Mammary epithelial cell (primary cell): ENCODE data around the gene P2RY6.

Experiments
- EZH2 ChIP-seq: IDR thresholded peaks from 2 replicates; pipeline ENCODE4 v1.6.1; 2012; ENCODE audit warnings: low read length, inconsistent platforms, borderline replicate concordance
- TF ChIP-seq, protein P1 (sequence below), 2 donors: IDR thresholded peaks in 1 of 2; conservative IDR thresholded peaks in 1 of 2; 2 replicates each; pipeline ENCODE4 v1.5.1; 2011 to 2012; ENCODE audit warnings: inconsistent platforms in 2 of 2, low read length in 2 of 2, mild to moderate bottlenecking in 2 of 2, control low read depth in 1 of 2, low read depth in 1 of 2; ENCODE audit not compliant: insufficient read depth in 1 of 2; ENCODE audit errors: extremely low read depth in 1 of 2

DNA sequence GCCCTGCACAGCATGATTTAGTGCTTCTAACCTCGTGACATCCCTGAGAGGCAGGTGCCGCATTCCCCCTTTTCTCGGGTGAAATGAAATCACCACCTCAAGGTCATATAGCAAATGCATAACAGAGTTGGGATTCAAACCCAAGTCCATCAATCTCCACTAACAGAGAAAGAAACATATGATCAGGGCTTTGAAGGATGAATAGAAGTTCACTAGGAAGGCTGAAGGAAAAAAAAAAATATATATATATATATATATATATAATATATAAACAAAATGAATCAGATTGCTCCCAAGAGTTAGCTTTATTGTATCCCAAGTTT, 23.8 kb downstream of the P2RY6 start:
- TF ChIP-seq, protein P1, sequence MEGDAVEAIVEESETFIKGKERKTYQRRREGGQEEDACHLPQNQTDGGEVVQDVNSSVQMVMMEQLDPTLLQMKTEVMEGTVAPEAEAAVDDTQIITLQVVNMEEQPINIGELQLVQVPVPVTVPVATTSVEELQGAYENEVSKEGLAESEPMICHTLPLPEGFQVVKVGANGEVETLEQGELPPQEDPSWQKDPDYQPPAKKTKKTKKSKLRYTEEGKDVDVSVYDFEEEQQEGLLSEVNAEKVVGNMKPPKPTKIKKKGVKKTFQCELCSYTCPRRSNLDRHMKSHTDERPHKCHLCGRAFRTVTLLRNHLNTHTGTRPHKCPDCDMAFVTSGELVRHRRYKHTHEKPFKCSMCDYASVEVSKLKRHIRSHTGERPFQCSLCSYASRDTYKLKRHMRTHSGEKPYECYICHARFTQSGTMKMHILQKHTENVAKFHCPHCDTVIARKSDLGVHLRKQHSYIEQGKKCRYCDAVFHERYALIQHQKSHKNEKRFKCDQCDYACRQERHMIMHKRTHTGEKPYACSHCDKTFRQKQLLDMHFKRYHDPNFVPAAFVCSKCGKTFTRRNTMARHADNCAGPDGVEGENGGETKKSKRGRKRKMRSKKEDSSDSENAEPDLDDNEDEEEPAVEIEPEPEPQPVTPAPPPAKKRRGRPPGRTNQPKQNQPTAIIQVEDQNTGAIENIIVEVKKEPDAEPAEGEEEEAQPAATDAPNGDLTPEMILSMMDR (conservative IDR thresholded peaks at IDR 0.05 in 1 of 2, IDR thresholded peaks at IDR 0.05 in 1 of 2; ENCODE audit: extremely low read depth in 1 of 2, insufficient read depth in 1 of 2, low read depth in 1 of 2, low read length in 2 of 2): no peak
- no peak for TF ChIP-seq EZH2
